OCI-LY1 (cell line): Measurements from ENCODE around the gene MEGF6.

Experiments used
- H2AFZ ChIP-seq: fragments of 200-600 bp; sonication (generic), shearing (Covaris generic); 2 replicates; pipeline ENCODE4 v1.6.0; 2014; ENCODE audit warnings: antibody characterized with exemption, mild to moderate bottlenecking, low read length
- H3F3A ChIP-seq: fragments of 200-600 bp; sonication (generic), shearing (Covaris generic); 2 replicates; pipeline ENCODE4 v1.6.0; 2014; ENCODE audit warnings: mild to moderate bottlenecking, antibody characterized with exemption, low read length, moderate library complexity; ENCODE audit not compliant: insufficient read depth
- H3K27ac ChIP-seq: fragments of 200-600 bp; sonication (generic); 2 replicates; pipeline ENCODE4 v1.5.1; 2014; ENCODE audit warnings: low read length, mixed run types, mild to moderate bottlenecking, low read depth; ENCODE audit not compliant: poor library complexity, severe bottlenecking
- H3K27me3 ChIP-seq: fragments of 200-600 bp; sonication (generic); 2 replicates; pipeline ENCODE4 v1.6.0; 2014; ENCODE audit warnings: antibody characterized with exemption, mild to moderate bottlenecking, low read length, moderate library complexity; ENCODE audit not compliant: insufficient read depth
- H3K36me3 ChIP-seq: fragments of 200-600 bp; sonication (generic); 2 replicates; pipeline ENCODE4 v1.6.1; 2014; ENCODE audit warnings: mild to moderate bottlenecking, antibody characterized with exemption, low read length, moderate library complexity, mixed read lengths; ENCODE audit not compliant: insufficient read depth
- H3K4me1 ChIP-seq: fragments of 200-600 bp; sonication (generic); 2 replicates; pipeline ENCODE4 v1.5.1; 2014; ENCODE audit warnings: mild to moderate bottlenecking, low read length, moderate library complexity; ENCODE audit not compliant: insufficient read depth, severe bottlenecking
- H3K4me2 ChIP-seq: fragments of 200-600 bp; sonication (generic), shearing (Covaris generic); 2 replicates; pipeline ENCODE4 v1.6.1; 2014; ENCODE audit warnings: low read length
- H3K4me3 ChIP-seq: fragments of 200-600 bp; sonication (generic); 2 replicates; pipeline ENCODE4 v1.5.1; 2014; ENCODE audit warnings: low read length, low read depth, mild to moderate bottlenecking, mixed read lengths; ENCODE audit not compliant: poor library complexity, severe bottlenecking
- H3K79me2 ChIP-seq: fragments of 200-600 bp; shearing (Covaris generic); 2 replicates; pipeline ENCODE4 v1.6.1; 2016; ENCODE audit warnings: mixed run types, low read length, mixed read lengths; ENCODE audit not compliant: insufficient read depth
- H3K9ac ChIP-seq: fragments of 200-600 bp; sonication (generic), shearing (Covaris generic); 2 replicates; pipeline ENCODE4 v1.6.1; 2014; ENCODE audit warnings: mild to moderate bottlenecking, low read length, mixed read lengths
- H3K9me2 ChIP-seq: fragments of 200-600 bp; sonication (generic), shearing (Covaris generic); 2 replicates; pipeline ENCODE4 v1.6.1; 2014; ENCODE audit warnings: low read depth, mild to moderate bottlenecking, low read length, mixed read lengths
- H3K9me3 ChIP-seq: fragments of 200-600 bp; shearing (Covaris generic); 2 replicates; pipeline ENCODE4 v1.6.1; 2014; ENCODE audit warnings: low read length, mixed read lengths
- H4K20me1 ChIP-seq: fragments of 200-600 bp; sonication (generic), shearing (Covaris generic); 2 replicates; pipeline ENCODE4 v1.6.0; 2016; ENCODE audit warnings: mild to moderate bottlenecking, low read length; ENCODE audit not compliant: insufficient read depth
- CTCF ChIP-seq: fragments of 200-600 bp; sonication (generic), shearing (Covaris generic); IDR thresholded peaks from 2 replicates; pipeline ENCODE4 v1.5.1; 2017; ENCODE audit warnings: mild to moderate bottlenecking, antibody characterized with exemption, low read length, moderate library complexity, mixed read lengths
- EZH2 ChIP-seq: fragments of 200-600 bp; sonication (generic), shearing (Covaris generic); IDR thresholded peaks from 2 replicates; pipeline ENCODE4 v1.8.0; 2017; ENCODE audit warnings: borderline replicate concordance, mixed run types, mild to moderate bottlenecking, antibody characterized with exemption, low read length, moderate library complexity, mixed read lengths

The MEGF6 gene

DNA sequence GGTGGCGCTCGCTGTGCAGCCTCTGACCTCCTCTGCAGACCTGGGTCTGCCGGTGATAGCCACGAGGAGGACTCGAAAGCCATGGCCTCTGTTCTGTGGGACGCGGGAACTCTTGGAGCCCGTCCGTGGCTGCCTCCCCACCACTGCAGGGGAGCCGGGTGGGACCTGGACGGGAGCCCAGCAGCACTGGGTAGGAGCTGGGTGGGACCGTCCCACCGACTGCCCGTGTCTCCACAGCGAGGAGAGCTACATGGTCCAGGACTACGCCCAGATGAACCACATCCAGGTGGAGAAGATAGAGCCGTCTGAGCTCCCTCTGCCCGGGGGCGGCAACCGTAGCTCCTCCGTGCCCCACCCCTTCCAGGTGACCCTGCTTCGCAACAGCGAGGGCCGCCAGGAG, 133.1 kb downstream of the MEGF6 start:
- no peak overlapping the region for H3K9ac ChIP-seq
- H3K9me3 ChIP-seq, result no peaks in the 10 kb centered on the region
- no peaks in the 10 kb centered on the region for H3F3A ChIP-seq
- H2AFZ ChIP-seq, result no peak overlapping the region
- no peak overlapping the region for H3K27ac ChIP-seq
- no peaks in the 10 kb centered on the region for H3K4me1 ChIP-seq
- no peak overlapping the region for H3K4me3 ChIP-seq
- no peaks in the 10 kb centered on the region for H3K79me2 ChIP-seq
- H3K9me2 ChIP-seq, result no peaks in the 10 kb centered on the region
- TF ChIP-seq CTCF (no peak), EZH2 (no peak)
- H3K36me3 ChIP-seq, result no peaks in the 10 kb centered on the region
- H4K20me1 ChIP-seq, result no peaks in the 10 kb centered on the region
- H3K27me3 ChIP-seq, result no peaks in the 10 kb centered on the region
- no peak overlapping the region for H3K4me2 ChIP-seq

- no peaks in the 10 kb centered on the region for H4K20me1 ChIP-seq
- no peak overlapping the region for H3K27ac ChIP-seq
- H3K79me2 ChIP-seq, result no peaks in the 10 kb centered on the region
- H3K4me1 ChIP-seq, result no peaks in the 10 kb centered on the region
- H2AFZ ChIP-seq, result no peak overlapping the region
- H3K27me3 ChIP-seq, result no peaks in the 10 kb centered on the region
- no peak overlapping the region for H3K4me2 ChIP-seq
- no peaks in the 10 kb centered on the region for H3K36me3 ChIP-seq
- H3K9me3 ChIP-seq, result no peaks in the 10 kb centered on the region
- TF ChIP-seq CTCF (no peak), EZH2 (no peak)
- H3K9ac ChIP-seq, result no peak overlapping the region
- H3K9me2 ChIP-seq, result no peaks in the 10 kb centered on the region
- H3F3A ChIP-seq, result no peaks in the 10 kb centered on the region
- no peak overlapping the region for H3K4me3 ChIP-seq
Measured at GRCh38 chr1:3477241-3477995, 133.9 kb downstream of the MEGF6 start.

- no peak overlapping the region for H3K9ac ChIP-seq
- H3K27ac ChIP-seq, result no peak overlapping the region
- no peaks in the 10 kb centered on the region for H3K27me3 ChIP-seq
- TF ChIP-seq EZH2, result no peak
- no peak for TF ChIP-seq CTCF
- no peaks in the 10 kb centered on the region for H3K9me3 ChIP-seq
- H3F3A ChIP-seq, result no peaks in the 10 kb centered on the region
- no peak overlapping the region for H2AFZ ChIP-seq
- H4K20me1 ChIP-seq, result no peaks in the 10 kb centered on the region
- H3K36me3 ChIP-seq, result no peaks in the 10 kb centered on the region
- H3K9me2 ChIP-seq, result no peaks in the 10 kb centered on the region
- H3K79me2 ChIP-seq, result no peaks in the 10 kb centered on the region
- no peak overlapping the region for H3K4me2 ChIP-seq
- no peak overlapping the region for H3K4me3 ChIP-seq
- no peaks in the 10 kb centered on the region for H3K4me1 ChIP-seq
Measured at GRCh38 chr1:3476666-3477065, 134.6 kb downstream of the MEGF6 start.
